Measurements from ENCODE around the gene SUSD4. TPM values are rescaled to one million over a fixed set of nuclear protein-coding genes. Genes with fewer than 3 reads are reported as not detected.

Gene SUSD4
- total and polyA plus RNA-seq, 2 of the 4 experiments (the other 2 are of a cell fraction), result 1.8 to 2.7 TPM

GRCh38 chr1:223390618-223391017 is 26.6 kb upstream of the SUSD4 start:
- H2BK120ac ChIP-seq (ENCODE audit: low read depth, low read length), result no peak overlapping the region
- H2BK20ac ChIP-seq (ENCODE audit: low read depth, low read length), result no peak overlapping the region
- no peak overlapping the region for H3K4ac ChIP-seq (ENCODE audit: low read depth, low read length)
- POLR2A ChIA-PET (ENCODE audit: unreplicated experiment), result no interaction called here
- H4K5ac ChIP-seq (ENCODE audit: low read depth, low read length), result no peak overlapping the region
- dilution Hi-C loops (cut with HindIII; ENCODE audit: low sequenced_read_pairs, unreplicated experiment), result no loop called here
- H3K9me3 ChIP-seq (ENCODE audit: control insufficient read depth, insufficient read depth, low read length), result peaks cover 12% of the 10 kb centered on the region
- no peak overlapping the region for H3K4me2 ChIP-seq (ENCODE audit: low read depth, low read length)
- in situ Hi-C loops (cut with MboI; ENCODE audit: low sequenced_read_pairs), result no loop called here
- H3K27me3 ChIP-seq (ENCODE audit: control insufficient read depth, insufficient read depth, low read length), result peaks cover 53% of the 10 kb centered on the region
- no TSS peak for BruUV-seq (replicated peaks)
- no peak overlapping the region for H2BK15ac ChIP-seq (ENCODE audit: low read depth, low read length)
- no peak overlapping the region for H3K9ac ChIP-seq (ENCODE audit: low read depth, low read length)
- no peak overlapping the region for H3K18ac ChIP-seq (ENCODE audit: low read depth, low read length)
- no peaks in the 10 kb centered on the region for H3K36me3 ChIP-seq (ENCODE audit: control insufficient read depth, insufficient read depth, low read length)
- H4K20me1 ChIP-seq (ENCODE audit: insufficient read depth, low read length), result no peaks in the 10 kb centered on the region
- H3K79me1 ChIP-seq (ENCODE audit: low read depth in 1 of 2, low read length in 2 of 2), result no peaks in the 10 kb centered on the region
- ATAC-seq (ENCODE audit: low read depth), result no peak
- H2AFZ ChIP-seq (replicated peaks; ENCODE audit: low read length, poor library complexity), result no peak overlapping the region
- CTCF ChIA-PET, result interaction anchor here (1.1 kb wide), 1 partner anchor 11 kb away, joined by 4 read pairs; no protein-coding TSS in a partner anchor
- H4K8ac ChIP-seq (ENCODE audit: low read depth in 2 of 2, low read length in 2 of 2), result no peak overlapping the region
- H3K9me1 ChIP-seq (ENCODE audit: insufficient read depth, low read length), result no peaks in the 10 kb centered on the region
- DNase-seq, result no peak
- no peak overlapping the region for H4K91ac ChIP-seq (ENCODE audit: insufficient read depth, low read depth, low read length)
- H2BK5ac ChIP-seq (ENCODE audit: low read depth, low read length, poor library complexity, severe bottlenecking), result no peak overlapping the region
- H2AK5ac ChIP-seq (ENCODE audit: low read depth, low read length), result no peak overlapping the region
- H2AK9ac ChIP-seq (replicated peaks; ENCODE audit: low read depth, low read length, poor library complexity), result no peak overlapping the region
- no peak overlapping the region for H3K4me3 ChIP-seq (ENCODE audit: insufficient read depth, low read depth, low read length)
- H3K14ac ChIP-seq (replicated peaks; ENCODE audit: low read depth, low read length), result no peak overlapping the region
- no peak overlapping the region for H3K27ac ChIP-seq (ENCODE audit: insufficient read depth, low read length)
- H3K56ac ChIP-seq (ENCODE audit: extremely low read depth, insufficient read depth, low read length), result no peak overlapping the region
- intact Hi-C loops (cut with micrococcal nuclease), result no loop called here
- H3K23ac ChIP-seq (ENCODE audit: low read depth, low read length), result no peak overlapping the region
- TF ChIP-seq ELK1 (IDR thresholded peaks at IDR 0.05; ENCODE audit: borderline replicate concordance, low read depth, low read length) (no peak), MAZ (IDR thresholded peaks at IDR 0.05; ENCODE audit: borderline replicate concordance, low read depth, low read length) (no peak), FOS (IDR thresholded peaks at IDR 0.05; ENCODE audit: low read depth, low read length) (no peak), MAFK (IDR thresholded peaks at IDR 0.05; ENCODE audit: low read depth, low read length) (no peak), BHLHE40 (IDR thresholded peaks at IDR 0.05; ENCODE audit: low read depth, low read length) (no peak), NFE2L2 (IDR thresholded peaks at IDR 0.05; ENCODE audit: low read depth, low read length) (no peak), POLR2A (IDR thresholded peaks at IDR 0.05; ENCODE audit: low read depth, low read length) (no peak), RCOR1 (IDR thresholded peaks at IDR 0.05; ENCODE audit: insufficient replicate concordance, low read length) (no peak), CEBPB (IDR thresholded peaks at IDR 0.05; ENCODE audit: low read depth, low read length) (no peak)
- H3K4me1 ChIP-seq (ENCODE audit: control insufficient read depth, insufficient read depth, low read length), result peaks cover 3% of the 10 kb centered on the region; the same call in 1 of the 2 replicates
